ENCODE data around the gene SNX27.
"Not testable (repeated sequence)": the region's sequence is repeated elsewhere in the genome, so short reads cannot be mapped to it uniquely, and the experiment has no call there.

The SNX27 gene

GRCh38 chr1:151723726-151724370, 112.0 kb downstream of the SNX27 start:
- FAIRE-seq, result no peak

DNA sequence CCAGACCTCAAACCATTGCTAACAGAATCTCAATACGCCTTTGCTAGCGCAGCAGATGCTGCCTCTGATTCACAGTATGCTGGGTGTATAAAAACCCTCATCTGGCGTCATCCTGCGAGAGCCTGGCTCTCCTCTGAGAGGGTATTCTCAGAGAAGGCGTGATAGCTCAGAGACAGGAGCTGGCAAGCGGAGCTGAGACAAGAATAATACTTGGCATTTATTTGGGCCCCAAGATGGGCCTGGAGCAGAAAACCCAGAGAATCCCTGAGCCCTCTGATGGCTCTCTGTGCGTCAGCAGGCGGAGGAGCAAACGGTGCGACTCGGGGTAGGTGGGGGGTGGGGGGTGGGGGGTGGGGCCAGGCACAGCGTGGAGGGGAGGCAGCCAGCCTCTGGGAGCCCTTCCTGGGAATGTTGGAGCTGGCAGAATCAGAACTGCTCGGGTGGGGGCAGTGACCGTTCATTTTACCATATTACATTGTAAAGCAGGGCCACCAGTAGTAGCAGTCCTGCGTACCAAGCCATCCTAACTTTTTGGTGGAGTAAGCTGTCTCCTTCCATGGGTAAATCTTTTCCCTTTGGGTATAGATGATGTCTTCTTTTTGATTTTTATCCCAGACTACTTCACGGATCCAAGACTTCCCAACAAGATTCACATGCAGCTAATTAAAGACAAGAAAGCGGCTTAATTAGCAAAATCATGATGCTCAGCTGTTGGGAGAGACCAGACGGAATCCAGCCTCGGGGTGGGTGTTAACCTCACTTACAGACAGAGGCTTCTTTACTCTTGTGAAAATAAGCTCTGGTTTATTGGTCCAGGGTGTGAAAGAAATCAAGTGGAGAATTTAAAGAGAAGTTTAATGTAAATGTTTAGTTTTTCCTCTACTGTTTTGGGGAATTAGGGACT, 116.6 kb downstream of the SNX27 start:
- no peak for FAIRE-seq

DNA sequence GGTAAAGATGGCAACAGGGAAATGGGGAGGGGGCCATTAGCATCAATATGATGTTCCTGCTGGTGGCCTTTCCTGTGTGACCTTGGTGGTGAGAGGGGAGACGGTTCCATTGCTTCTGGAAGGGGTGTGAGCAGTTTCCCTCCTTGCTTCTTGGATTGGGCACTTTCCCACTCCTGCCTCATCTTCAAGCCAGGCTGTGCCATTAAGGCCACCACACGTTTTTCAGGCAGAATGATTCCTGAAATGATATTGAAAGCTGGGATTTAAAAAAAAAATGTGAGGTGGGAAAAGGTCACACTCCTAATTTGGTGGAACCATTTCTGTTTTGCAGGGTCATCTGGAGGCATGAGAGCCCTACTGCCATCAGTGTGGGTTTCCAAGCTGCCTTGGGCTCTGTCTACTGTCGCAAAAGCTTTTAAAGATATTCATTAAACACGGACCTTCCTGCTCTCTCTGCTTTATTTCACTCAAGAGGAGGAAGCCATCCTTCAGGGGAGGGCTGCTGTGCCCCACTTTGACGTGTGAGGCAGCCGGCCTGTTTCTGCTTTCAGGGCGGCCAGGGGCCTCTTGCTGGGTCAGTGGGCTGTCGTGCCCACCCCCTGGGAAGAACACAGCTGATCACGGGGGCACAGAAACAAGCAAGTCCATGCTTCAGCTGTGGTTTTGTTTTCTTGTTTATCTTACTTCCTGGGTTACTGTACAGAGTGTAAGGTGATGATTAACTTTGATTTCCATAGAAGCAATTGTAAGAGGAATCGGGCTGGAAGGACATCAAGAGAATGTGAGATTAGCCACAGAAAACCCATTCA, 117.5 kb downstream of the SNX27 start:
- no peak for FAIRE-seq

- FAIRE-seq, result no peak
Measured at GRCh38 chr1:151729966-151730291, 118.1 kb downstream of the SNX27 start.

- FAIRE-seq, result no peak
Measured at GRCh38 chr1:151733126-151733525, 121.3 kb downstream of the SNX27 start.

GRCh38 chr1:151733995-151734394, 122.1 kb downstream of the SNX27 start:
- not testable (repeated sequence) for FAIRE-seq

DNA sequence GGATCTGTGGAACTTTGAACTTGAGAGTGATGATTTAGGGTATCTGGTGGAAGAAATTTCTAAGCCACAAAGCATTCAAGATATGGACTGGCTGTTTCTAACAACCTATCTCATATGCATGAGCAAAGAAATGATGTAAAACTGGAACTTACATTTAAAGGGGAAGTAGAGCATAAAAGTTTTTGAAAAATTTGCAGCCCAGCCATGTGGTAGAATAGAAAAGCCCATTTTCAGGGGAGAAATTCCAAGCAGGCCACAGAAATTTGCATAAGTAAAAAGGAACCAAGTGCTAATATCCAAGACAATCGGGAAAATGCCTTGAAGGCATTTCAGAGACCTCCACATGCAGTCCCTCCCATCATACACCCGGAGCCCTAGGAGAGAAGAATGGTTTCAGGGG, 125.2 kb downstream of the SNX27 start:
- no peak for FAIRE-seq

- FAIRE-seq, result no peak
Measured at GRCh38 chr1:151737479-151737878, 125.6 kb downstream of the SNX27 start.

DNA sequence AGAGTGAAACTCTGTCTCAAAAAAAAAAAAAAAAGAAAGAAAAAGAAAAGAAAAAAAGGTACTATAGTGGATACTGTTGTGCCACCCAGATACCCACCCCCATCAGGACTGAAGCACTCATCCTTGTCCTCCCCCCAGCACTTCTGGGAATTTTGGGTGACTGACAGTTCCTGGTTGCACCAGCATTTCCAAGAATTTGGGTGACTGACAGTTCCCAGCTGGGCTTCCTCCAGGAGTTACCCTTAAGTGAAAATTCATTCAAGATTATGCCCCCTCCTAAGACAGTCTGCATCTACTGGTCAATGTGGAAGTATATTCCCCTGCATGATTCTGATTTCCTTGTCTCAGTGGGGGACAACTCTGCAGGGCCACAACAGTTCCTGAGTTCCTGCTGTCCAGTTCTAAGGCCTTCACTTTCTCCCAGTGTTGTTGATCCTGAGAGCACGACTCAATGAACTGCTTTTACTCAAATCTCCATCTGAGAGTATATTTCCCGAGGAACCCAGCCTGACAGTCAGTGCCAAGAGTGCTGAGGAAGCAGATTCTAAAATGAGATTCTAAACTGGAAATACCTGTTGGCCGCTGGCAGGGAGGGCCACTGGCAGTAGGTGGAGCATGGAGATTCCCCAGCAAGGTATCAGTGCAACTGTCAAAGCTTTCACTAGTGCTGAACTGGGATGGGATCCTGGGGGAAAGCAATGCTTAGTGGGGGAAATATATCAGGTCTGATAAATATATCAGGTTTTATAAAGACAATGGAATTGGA, 127.9 kb downstream of the SNX27 start:
- FAIRE-seq, result no peak

DNA sequence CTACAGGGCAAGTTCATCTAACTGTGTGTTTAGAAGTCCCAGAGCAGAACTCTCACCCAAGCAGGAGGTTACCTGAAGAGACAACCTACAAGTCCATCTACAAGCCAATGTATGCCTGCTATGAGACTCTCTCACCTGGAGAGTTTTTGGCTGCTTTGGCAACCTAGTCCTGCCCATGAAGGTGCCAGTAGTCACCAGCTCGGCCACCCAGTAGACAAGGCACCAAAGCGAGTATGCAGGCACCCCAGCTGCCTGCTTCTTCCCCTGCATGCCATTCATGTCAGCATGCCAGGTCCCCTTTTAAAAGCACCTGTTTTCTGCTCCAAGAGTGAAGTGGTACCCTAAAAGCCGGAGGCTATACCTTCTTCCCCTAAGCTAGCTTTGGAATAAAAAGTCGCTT, 129.7 kb downstream of the SNX27 start:
- FAIRE-seq, result no peak
